Panc1 (cell line): Measurements from ENCODE around the gene POLR2A.

Experiments
- POLR2AphosphoS5 ChIP-seq: IDR thresholded peaks from 2 replicates; pipeline ENCODE4 v1.6.1; 2012; ENCODE audit warnings: mild to moderate bottlenecking, low read depth, low read length, moderate library complexity
- TF ChIP-seq, protein P1 (sequence below): fragments of 450-650 bp; IDR thresholded peaks from 2 replicates; pipeline ENCODE4 v1.5.1; 2017; ENCODE audit warnings: mild to moderate bottlenecking

GRCh38 chr17:7490144-7490543, 6.0 kb downstream of the POLR2A start:
- TF ChIP-seq, protein P1, sequence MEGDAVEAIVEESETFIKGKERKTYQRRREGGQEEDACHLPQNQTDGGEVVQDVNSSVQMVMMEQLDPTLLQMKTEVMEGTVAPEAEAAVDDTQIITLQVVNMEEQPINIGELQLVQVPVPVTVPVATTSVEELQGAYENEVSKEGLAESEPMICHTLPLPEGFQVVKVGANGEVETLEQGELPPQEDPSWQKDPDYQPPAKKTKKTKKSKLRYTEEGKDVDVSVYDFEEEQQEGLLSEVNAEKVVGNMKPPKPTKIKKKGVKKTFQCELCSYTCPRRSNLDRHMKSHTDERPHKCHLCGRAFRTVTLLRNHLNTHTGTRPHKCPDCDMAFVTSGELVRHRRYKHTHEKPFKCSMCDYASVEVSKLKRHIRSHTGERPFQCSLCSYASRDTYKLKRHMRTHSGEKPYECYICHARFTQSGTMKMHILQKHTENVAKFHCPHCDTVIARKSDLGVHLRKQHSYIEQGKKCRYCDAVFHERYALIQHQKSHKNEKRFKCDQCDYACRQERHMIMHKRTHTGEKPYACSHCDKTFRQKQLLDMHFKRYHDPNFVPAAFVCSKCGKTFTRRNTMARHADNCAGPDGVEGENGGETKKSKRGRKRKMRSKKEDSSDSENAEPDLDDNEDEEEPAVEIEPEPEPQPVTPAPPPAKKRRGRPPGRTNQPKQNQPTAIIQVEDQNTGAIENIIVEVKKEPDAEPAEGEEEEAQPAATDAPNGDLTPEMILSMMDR: no peak
- no peak for TF ChIP-seq POLR2AphosphoS5
